ENCODE data around the gene PSD4.

The PSD4 gene

GRCh38 chr2:113169002-113169530, 4.7 kb upstream of the PSD4 start:
- DNase-seq = no peak

- DNase-seq = no peak
Measured at GRCh38 chr2:113169586-113169985, 4.2 kb upstream of the PSD4 start.

GRCh38 chr2:113171334-113172075, 2.3 kb upstream of the PSD4 start:
- no peak for DNase-seq

GRCh38 chr2:113172721-113173541, 840 bp upstream of the PSD4 start:
- DNase-seq = no peak

GRCh38 chr2:113174376-113174750, 592 bp downstream of the PSD4 start:
- no peak for DNase-seq

GRCh38 chr2:113175042-113175628, 1.4 kb downstream of the PSD4 start:
- DNase-seq = no peak

- no peak for DNase-seq
Measured at GRCh38 chr2:113175736-113176695, 2.2 kb downstream of the PSD4 start.

GRCh38 chr2:113176696-113177355, 3.1 kb downstream of the PSD4 start:
- DNase-seq = no peak

GRCh38 chr2:113178069-113178746, 4.4 kb downstream of the PSD4 start:
- no peak for DNase-seq

- no peak for DNase-seq
Measured at GRCh38 chr2:113178891-113179290, 5.1 kb downstream of the PSD4 start.

GRCh38 chr2:113179446-113180045, 5.8 kb downstream of the PSD4 start:
- DNase-seq = no peak

- no peak for DNase-seq
Measured at GRCh38 chr2:113180131-113180946, 6.6 kb downstream of the PSD4 start.

GRCh38 chr2:113181258-113182051, 7.7 kb downstream of the PSD4 start:
- no peak for DNase-seq

GRCh38 chr2:113182471-113183260, 8.9 kb downstream of the PSD4 start:
- no peak for DNase-seq

GRCh38 chr2:113183264-113183663, 9.5 kb downstream of the PSD4 start:
- no peak for DNase-seq

GRCh38 chr2:113183703-113184102, 9.9 kb downstream of the PSD4 start:
- no peak for DNase-seq

GRCh38 chr2:113184531-113185230, 10.9 kb downstream of the PSD4 start:
- no peak for DNase-seq

All from NCI-H774 (cell line).